ENCODE measurements around the gene PYDC2.

DNA sequence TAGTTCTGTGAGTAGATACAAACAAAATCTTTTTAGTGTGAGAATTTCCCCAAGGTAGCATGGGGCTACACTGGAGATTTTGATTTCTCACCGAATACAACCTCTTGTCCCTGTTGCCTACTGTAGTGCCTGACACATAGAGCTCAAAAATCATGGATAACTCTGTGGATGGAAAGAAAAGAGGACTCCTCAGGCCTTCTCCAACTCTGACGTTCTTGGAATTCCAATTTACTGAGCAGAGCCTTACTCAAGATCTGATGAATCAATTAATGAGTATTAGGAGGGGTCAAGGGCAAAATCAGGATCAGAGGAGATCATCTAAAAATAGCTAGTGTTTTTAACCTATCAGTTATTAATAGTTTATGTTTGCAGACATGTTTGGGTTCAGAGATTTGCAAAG, 46.7 kb upstream of the PYDC2 start:
- TF ChIP-seq, protein P1, sequence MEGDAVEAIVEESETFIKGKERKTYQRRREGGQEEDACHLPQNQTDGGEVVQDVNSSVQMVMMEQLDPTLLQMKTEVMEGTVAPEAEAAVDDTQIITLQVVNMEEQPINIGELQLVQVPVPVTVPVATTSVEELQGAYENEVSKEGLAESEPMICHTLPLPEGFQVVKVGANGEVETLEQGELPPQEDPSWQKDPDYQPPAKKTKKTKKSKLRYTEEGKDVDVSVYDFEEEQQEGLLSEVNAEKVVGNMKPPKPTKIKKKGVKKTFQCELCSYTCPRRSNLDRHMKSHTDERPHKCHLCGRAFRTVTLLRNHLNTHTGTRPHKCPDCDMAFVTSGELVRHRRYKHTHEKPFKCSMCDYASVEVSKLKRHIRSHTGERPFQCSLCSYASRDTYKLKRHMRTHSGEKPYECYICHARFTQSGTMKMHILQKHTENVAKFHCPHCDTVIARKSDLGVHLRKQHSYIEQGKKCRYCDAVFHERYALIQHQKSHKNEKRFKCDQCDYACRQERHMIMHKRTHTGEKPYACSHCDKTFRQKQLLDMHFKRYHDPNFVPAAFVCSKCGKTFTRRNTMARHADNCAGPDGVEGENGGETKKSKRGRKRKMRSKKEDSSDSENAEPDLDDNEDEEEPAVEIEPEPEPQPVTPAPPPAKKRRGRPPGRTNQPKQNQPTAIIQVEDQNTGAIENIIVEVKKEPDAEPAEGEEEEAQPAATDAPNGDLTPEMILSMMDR (conservative IDR thresholded peaks at IDR 0.05 in 1 of 2, IDR thresholded peaks at IDR 0.05 in 1 of 2; ENCODE audit: low read depth in 1 of 2, low read length in 2 of 2) = no peak
- no peak for TF ChIP-seq EZH2 (IDR thresholded peaks at IDR 0.05; ENCODE audit: low read length, missing control alignments)
